SK-N-SH (cell line): ENCODE results near the gene TMEM88. TPM values are rescaled to one million over a fixed set of nuclear protein-coding genes. Genes with fewer than 3 reads are reported as not detected.

Experiments
- JUND ChIP-seq: IDR thresholded peaks from 2 replicates; pipeline ENCODE4 v1.4.0; 2012
- MXI1 ChIP-seq: IDR thresholded peaks from 2 replicates; pipeline ENCODE4 v1.6.1; 2012; ENCODE audit warnings: mild to moderate bottlenecking, low read depth, low read length, improper control_type of control experiment
- RXRA ChIP-seq: IDR thresholded peaks from 2 replicates; pipeline ENCODE4 v1.4.0; 2012; ENCODE audit warnings: low read depth, mild to moderate bottlenecking, borderline replicate concordance
- TCF12 ChIP-seq: IDR thresholded peaks from 2 replicates; pipeline ENCODE4 v1.4.0; 2012
- polyA plus RNA-seq, 3 experiments: library from polyadenylated mRNA; depleted of rRNA; stranded (reverse); fragments of >200 nt; gene quantifications; 2 replicates each; pipeline ENCODE4 v1.2.3, GENCODE V29; 2012
- TF ChIP-seq, protein P1 (sequence below): fragments of 200-600 bp; sonication (generic); IDR thresholded peaks from 2 replicates; pipeline ENCODE4 v1.6.1; 2017; ENCODE audit warnings: antibody characterized with exemption, mild to moderate bottlenecking, moderate library complexity
- TF ChIP-seq, protein P2 (sequence below): IDR thresholded peaks from 2 replicates; pipeline ENCODE4 v1.4.0; 2012; ENCODE audit warnings: low read depth, borderline replicate concordance

Gene TMEM88
- polyA plus RNA-seq, 1 of the 3 experiments (the other 2 are of a cell fraction), result 1.2 TPM

- TF ChIP-seq, protein P1, sequence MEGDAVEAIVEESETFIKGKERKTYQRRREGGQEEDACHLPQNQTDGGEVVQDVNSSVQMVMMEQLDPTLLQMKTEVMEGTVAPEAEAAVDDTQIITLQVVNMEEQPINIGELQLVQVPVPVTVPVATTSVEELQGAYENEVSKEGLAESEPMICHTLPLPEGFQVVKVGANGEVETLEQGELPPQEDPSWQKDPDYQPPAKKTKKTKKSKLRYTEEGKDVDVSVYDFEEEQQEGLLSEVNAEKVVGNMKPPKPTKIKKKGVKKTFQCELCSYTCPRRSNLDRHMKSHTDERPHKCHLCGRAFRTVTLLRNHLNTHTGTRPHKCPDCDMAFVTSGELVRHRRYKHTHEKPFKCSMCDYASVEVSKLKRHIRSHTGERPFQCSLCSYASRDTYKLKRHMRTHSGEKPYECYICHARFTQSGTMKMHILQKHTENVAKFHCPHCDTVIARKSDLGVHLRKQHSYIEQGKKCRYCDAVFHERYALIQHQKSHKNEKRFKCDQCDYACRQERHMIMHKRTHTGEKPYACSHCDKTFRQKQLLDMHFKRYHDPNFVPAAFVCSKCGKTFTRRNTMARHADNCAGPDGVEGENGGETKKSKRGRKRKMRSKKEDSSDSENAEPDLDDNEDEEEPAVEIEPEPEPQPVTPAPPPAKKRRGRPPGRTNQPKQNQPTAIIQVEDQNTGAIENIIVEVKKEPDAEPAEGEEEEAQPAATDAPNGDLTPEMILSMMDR, result no peak
- TF ChIP-seq MXI1, result no peak
- no peak for TF ChIP-seq TCF12
- no peak for TF ChIP-seq RXRA
- no peak for TF ChIP-seq JUND
- TF ChIP-seq, protein P2, sequence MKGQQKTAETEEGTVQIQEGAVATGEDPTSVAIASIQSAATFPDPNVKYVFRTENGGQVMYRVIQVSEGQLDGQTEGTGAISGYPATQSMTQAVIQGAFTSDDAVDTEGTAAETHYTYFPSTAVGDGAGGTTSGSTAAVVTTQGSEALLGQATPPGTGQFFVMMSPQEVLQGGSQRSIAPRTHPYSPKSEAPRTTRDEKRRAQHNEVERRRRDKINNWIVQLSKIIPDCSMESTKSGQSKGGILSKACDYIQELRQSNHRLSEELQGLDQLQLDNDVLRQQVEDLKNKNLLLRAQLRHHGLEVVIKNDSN, result no peak
Measured at GRCh38 chr17:7903154-7904103, 48.6 kb downstream of the TMEM88 start (continued).

Other genes with a start within 250 kb of the TMEM88 start
- 56.4 and 62.3 TPM in 2 replicates for gene FXR2, start 240.2 kb upstream of the TMEM88 start, polyA plus RNA-seq (2012; rRNA removed)
- 42.8 and 43.1 TPM in 2 replicates for gene SAT2, start 227.2 kb upstream of the TMEM88 start, polyA plus RNA-seq (2012; rRNA removed)
- 0.70 and 1.1 TPM in 2 replicates for gene SHBG, start 224.9 kb upstream of the TMEM88 start, polyA plus RNA-seq (2012; rRNA removed)
- 0.05 and 0.08 TPM in 2 replicates for gene ATP1B2, start 204.1 kb upstream of the TMEM88 start, polyA plus RNA-seq (2012; rRNA removed)
- gene TP53, start 167.6 kb upstream of the TMEM88 start, polyA plus RNA-seq (2012; rRNA removed), result 47.3 and 62.6 TPM in 2 replicates
- 6.6 and 8.6 TPM in 2 replicates for gene WRAP53, start 166.6 kb upstream of the TMEM88 start, polyA plus RNA-seq (2012; rRNA removed)
- gene EFNB3, start 149.9 kb upstream of the TMEM88 start, polyA plus RNA-seq (2012; rRNA removed), result 26.1 and 32.4 TPM in 2 replicates
- 0.13 and 0.18 TPM in 2 replicates for gene DNAH2, start 137.3 kb upstream of the TMEM88 start, polyA plus RNA-seq (2012; rRNA removed)
- gene KDM6B, start 20.8 kb upstream of the TMEM88 start, polyA plus RNA-seq (2012; rRNA removed), result 1.4 and 2.6 TPM in 2 replicates
- 133 and 202 TPM in 2 replicates for gene NAA38, start 2.5 kb downstream of the TMEM88 start, polyA plus RNA-seq (2012; rRNA removed)
- gene CYB5D1, start 2.9 kb downstream of the TMEM88 start, polyA plus RNA-seq (2012; rRNA removed), result 8.8 and 9.8 TPM in 2 replicates
- gene CHD3, start 33.7 kb downstream of the TMEM88 start, polyA plus RNA-seq (2012; rRNA removed), result 55.2 and 56.2 TPM in 2 replicates
- gene RNF227, start 61.2 kb downstream of the TMEM88 start, polyA plus RNA-seq (2012; rRNA removed), result 7.4 and 9.0 TPM in 2 replicates
- gene KCNAB3, start 74.8 kb downstream of the TMEM88 start, polyA plus RNA-seq (2012; rRNA removed), result 4.4 and 5.1 TPM in 2 replicates
- gene TRAPPC1, start 76.9 kb downstream of the TMEM88 start, polyA plus RNA-seq (2012; rRNA removed), result 390 and 555 TPM in 2 replicates
- gene CNTROB, start 77.1 kb downstream of the TMEM88 start, polyA plus RNA-seq (2012; rRNA removed), result 26.3 and 27.4 TPM in 2 replicates
- not detected in 2 replicates for gene GUCY2D, start 147.5 kb downstream of the TMEM88 start, polyA plus RNA-seq (2012; rRNA removed)
- gene ALOX15B, start 184.0 kb downstream of the TMEM88 start, polyA plus RNA-seq (2012; rRNA removed), result not detected in 2 replicates
- 0.20 TPM in 1 of 2 replicates, not detected in the other for gene ALOX12B, start 232.7 kb downstream of the TMEM88 start, polyA plus RNA-seq (2012; rRNA removed)